ENCODE results near the gene ESRP2. TPM values are rescaled to one million over a fixed set of nuclear protein-coding genes. Genes with fewer than 3 reads are reported as not detected.

ESRP2 gene
- total and polyA plus RNA-seq, 9 of the 15 experiments (the other 6 are each of a cell fraction or from before 2014, with no cell fraction given), result 0.05 to 0.15 (median 0.07) TPM; not detected in 6

DNA sequence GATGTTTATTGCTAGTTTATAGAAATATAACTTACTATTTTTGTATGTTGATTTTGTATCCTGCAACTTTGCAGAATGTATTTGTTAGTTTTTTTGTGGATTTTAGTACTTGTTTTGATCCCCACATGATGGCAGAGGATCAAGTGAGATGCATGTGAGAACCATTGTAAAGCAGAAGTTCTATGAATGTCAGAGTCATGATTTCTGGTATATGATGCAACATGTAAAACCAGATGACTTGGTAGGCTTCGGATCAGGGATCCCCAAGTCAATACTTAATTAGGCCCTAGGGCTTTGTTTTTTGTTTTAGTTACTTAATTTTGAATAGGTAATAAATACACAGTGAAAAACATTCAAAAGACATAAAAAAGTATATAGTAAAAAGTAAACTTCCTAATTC is 45.8 kb downstream of the ESRP2 start:
- TF ChIP-seq, protein P1, sequence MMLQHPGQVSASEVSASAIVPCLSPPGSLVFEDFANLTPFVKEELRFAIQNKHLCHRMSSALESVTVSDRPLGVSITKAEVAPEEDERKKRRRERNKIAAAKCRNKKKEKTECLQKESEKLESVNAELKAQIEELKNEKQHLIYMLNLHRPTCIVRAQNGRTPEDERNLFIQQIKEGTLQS (IDR thresholded peaks at IDR 0.05), result peak; percentile 53
- TF ChIP-seq, protein P1 (CRISPR knock-in tag; conservative IDR thresholded peaks at IDR 0.05), result no peak
- peak; percentile 48; the same call in 1 of the 2 replicates for TF ChIP-seq CEBPG (CRISPR knock-in tag; IDR thresholded peaks at IDR 0.05)
- peak; percentile 54 to 55; a peak in 3 of 4 replicates for TF ChIP-seq CEBPG (tag; conservative IDR thresholded peaks at IDR 0.05 in 1 of 2, IDR thresholded peaks at IDR 0.05 in 1 of 2)
- no peak for TF ChIP-seq EP400 (IDR thresholded peaks at IDR 0.05)
- no peak for TF ChIP-seq ZC3H8 (IDR thresholded peaks at IDR 0.05)
- TF ChIP-seq TSC22D4 (tag; IDR thresholded peaks at IDR 0.05), result no peak
- no peak for TF ChIP-seq ZNF583 (CRISPR knock-in tag; IDR thresholded peaks at IDR 0.05)
- Histone ChIP-seq H3K9me3 (replicated peaks; ENCODE audit: control insufficient read depth, insufficient read depth, low read depth, low read length) (no peaks in the 10 kb centered on the region), H3K4me2 (ENCODE audit: insufficient read depth, low read length) (no peak overlapping the region), H2AFZ (ENCODE audit: low read depth, low read length) (no peak overlapping the region), H3K36me3 (ENCODE audit: control insufficient read depth, insufficient read depth, low read length) (peaks cover 85% of the 10 kb centered on the region), H3K27ac (ENCODE audit: extremely low read depth, low read depth, low read length) (no peak overlapping the region), H3K9me1 (ENCODE audit: control insufficient read depth, insufficient read depth, low read length) (no peaks in the 10 kb centered on the region), H3K4me1 (replicated peaks in 1 of 2; ENCODE audit: control insufficient read depth in 2 of 2, insufficient read depth in 2 of 2, low read length in 2 of 2) (peaks cover 0 to 6% of the 10 kb centered on the region in 2 experiments; a peak in 1 of 5 replicates), H3K9ac (ENCODE audit: insufficient read depth in 1 of 2, low read depth in 2 of 2, low read length in 2 of 2) (no peak overlapping the region), H3K4me3 (no peak overlapping the region), H3K79me2 (ENCODE audit: control insufficient read depth, insufficient read depth, low read length) (peaks cover 11% of the 10 kb centered on the region; the same call in 2 of the 3 replicates), H3K27me3 (ENCODE audit: control insufficient read depth in 2 of 2, insufficient read depth in 2 of 2, low read length in 2 of 2) (no peaks in the 10 kb centered on the region), H4K20me1 (replicated peaks; ENCODE audit: control insufficient read depth, insufficient read depth, low read length) (no peaks in the 10 kb centered on the region)
- ATAC-seq (no peak), DNase-seq (ENCODE audit: extremely low read depth in 1 of 4, low spot score in 3 of 4) (no peak), FAIRE-seq (no peak)
- CTCF ChIA-PET (ENCODE audit: low intra/inter-chr PET ratio), result no interaction called here
- 92% methylated on average over 1 of the region's 1 CpG for whole genome bisulfite sequencing (ENCODE audit: insufficient coverage, low coverage, missing lambda C conversion rate)
- intact Hi-C loops (cut with micrococcal nuclease), result no loop called here
- in situ Hi-C loops (cut with MboI), result no loop called here
- no TSS peak for BruUV-seq (replicated peaks)
- POLR2A ChIA-PET, result no interaction called here

All from K562 (cell line).